Activated CD8-positive, alpha-beta memory T cell treated with anti-CD3 and anti-CD28 coated beads, Interleukin-2, amount 50 U/mL, for 1 hour (primary cell): ENCODE data around the gene ZNF207.
"Not testable (repeated sequence)": the region's sequence is repeated elsewhere in the genome, so short reads cannot be mapped to it uniquely, and the experiment has no call there.

Experiments used
- DNase-seq: peaks from one replicate; pipeline ENCODE4 v3.0.0-alpha.2; 2020; ENCODE audit errors: extremely low read depth

The ZNF207 gene

GRCh38 chr17:32386844-32387243, 36.9 kb downstream of the ZNF207 start:
- no peak for DNase-seq

- DNase-seq, result not testable (repeated sequence)
Measured at GRCh38 chr17:32388128-32388527, 38.2 kb downstream of the ZNF207 start.

GRCh38 chr17:32388613-32389459, 38.9 kb downstream of the ZNF207 start:
- DNase-seq, result no peak

GRCh38 chr17:32393904-32394303, 43.9 kb downstream of the ZNF207 start:
- DNase-seq, result no peak

- DNase-seq, result no peak
Measured at GRCh38 chr17:32396343-32396742, 46.4 kb downstream of the ZNF207 start.

GRCh38 chr17:32398946-32399345, 49.0 kb downstream of the ZNF207 start:
- no peak for DNase-seq

GRCh38 chr17:32410085-32410484, 60.1 kb downstream of the ZNF207 start:
- not testable (repeated sequence) for DNase-seq

- no peak for DNase-seq
Measured at GRCh38 chr17:32426894-32427293, 76.9 kb downstream of the ZNF207 start.

GRCh38 chr17:32429598-32429997, 79.6 kb downstream of the ZNF207 start:
- no peak for DNase-seq
